Activated CD4-positive, alpha-beta T cell treated with anti-CD3 and anti-CD28 coated beads for 36 hours (primary cell): ENCODE measurements around the gene TTC39C. TPM values are rescaled to one million over a fixed set of nuclear protein-coding genes. Genes with fewer than 3 reads are reported as not detected.

Experiments
- ATAC-seq: fragments of 200-7000 bp; cut with Tn5 transposase; one replicate; pipeline ENCODE4 v1.10.0; 2021; ENCODE audit warnings: mild to moderate bottlenecking, moderate library complexity
- CTCF ChIA-PET: fragments of 350-600 bp; sonication (Branson Sonifier 250); formaldehyde crosslinking; loops from one replicate; lab custom pipeline; 2021; ENCODE audit warnings: antibody characterized with exemption; lab: Charles Lee
- POLR2A ChIA-PET: fragments of 350-600 bp; sonication (Branson Sonifier 250); formaldehyde crosslinking; loops from one replicate; lab custom pipeline; 2021; ENCODE audit warnings: antibody characterized with exemption, inconsistent platforms; lab: Charles Lee
- DNase-seq: peaks from one replicate; pipeline ENCODE4 v3.0.0-alpha.2; 2020
- H3K27ac Mint-ChIP-seq: one replicate; pipeline ENCODE4 v1.8.0; 2021; ENCODE audit warnings: mixed read lengths
- H3K27me3 Mint-ChIP-seq: one replicate; pipeline ENCODE4 v1.8.0; 2021; ENCODE audit warnings: mixed read lengths
- H3K36me3 Mint-ChIP-seq: one replicate; pipeline ENCODE4 v1.8.0; 2021; ENCODE audit warnings: low read depth, mixed read lengths
- H3K4me1 Mint-ChIP-seq: one replicate; pipeline ENCODE4 v1.8.0; 2021; ENCODE audit warnings: mixed read lengths
- H3K4me3 Mint-ChIP-seq: one replicate; pipeline ENCODE4 v1.8.0; 2021; ENCODE audit warnings: mild to moderate bottlenecking, moderate library complexity, mixed read lengths
- H3K9me3 Mint-ChIP-seq: one replicate; pipeline ENCODE4 v1.8.0; 2021; ENCODE audit warnings: low read depth, mixed read lengths
- intact Hi-C, 2 experiments: fragments of 100-400 bp; cut with DNase I in 1 of 2; cut with micrococcal nuclease in 1 of 2; formaldehyde crosslinking; loops; one replicate each; pipeline versions ENCODE4 v1.14.2 to v1.15.1; 2022 to 2024; cut with DNase I, micrococcal nuclease
- total RNA-seq, 2 experiments: library from RNA; stranded (reverse); gene quantifications; one replicate each; pipeline ENCODE4 v1.2.3, GENCODE V29; 2021

The TTC39C gene
- total RNA-seq, 2 experiments from 2014 or later: 22.2 to 28.6 TPM

- no peak overlapping the region for H3K27ac Mint-ChIP-seq
- ChIA-PET CTCF (interaction anchor here (1.3 to 2.0 kb wide), 3 partner anchors 10 to 14 kb away, joined by 3 to 5 read pairs (median 3); no protein-coding TSS in a partner anchor), POLR2A (interaction anchor here (1.1 kb wide), 1 partner anchor 13 kb away, joined by 7 read pairs; no protein-coding TSS in a partner anchor)
- no peaks in the 10 kb centered on the region for H3K27me3 Mint-ChIP-seq
- no peak for DNase-seq
- H3K4me1 Mint-ChIP-seq: peaks cover 80% of the 10 kb centered on the region
- peak; percentile 80 for ATAC-seq
- H3K4me3 Mint-ChIP-seq: no peak overlapping the region
- intact Hi-C loops: loop anchor here in 1 of 2 experiments (2.0 kb wide), 1 partner anchor 15 kb away; no protein-coding TSS in a partner anchor
- H3K36me3 Mint-ChIP-seq: peaks cover 7% of the 10 kb centered on the region
- H3K9me3 Mint-ChIP-seq: peaks cover 1% of the 10 kb centered on the region
These were observed 19.3 kb downstream of the TTC39C start for GRCh38 chr18:24033641-24034412.

GRCh38 chr18:24035316-24035715, 20.8 kb downstream of the TTC39C start:
- H3K36me3 Mint-ChIP-seq: peaks cover 6% of the 10 kb centered on the region
- intact Hi-C loops: no loop called here
- no peak for ATAC-seq
- DNase-seq: no peak
- H3K4me3 Mint-ChIP-seq: no peak overlapping the region
- POLR2A ChIA-PET: no interaction called here
- H3K27me3 Mint-ChIP-seq: no peaks in the 10 kb centered on the region
- CTCF ChIA-PET: no interaction called here
- H3K9me3 Mint-ChIP-seq: peaks cover 1% of the 10 kb centered on the region
- H3K4me1 Mint-ChIP-seq: peaks cover 82% of the 10 kb centered on the region
- H3K27ac Mint-ChIP-seq: no peak overlapping the region

GRCh38 chr18:24039671-24040070, 25.1 kb downstream of the TTC39C start:
- Mint-ChIP-seq H3K4me1 (peaks cover 83% of the 10 kb centered on the region), H3K9me3 (peaks cover 1% of the 10 kb centered on the region), H3K27ac (peak overlapping the region; percentile 14), H3K27me3 (no peaks in the 10 kb centered on the region), H3K4me3 (no peak overlapping the region), H3K36me3 (peaks cover 7% of the 10 kb centered on the region)
- intact Hi-C loops: no loop called here
- CTCF ChIA-PET: no interaction called here
- DNase-seq (no peak), ATAC-seq (no peak)
- POLR2A ChIA-PET: no interaction called here

GRCh38 chr18:24041691-24042090, 27.1 kb downstream of the TTC39C start:
- ATAC-seq: no peak
- Mint-ChIP-seq H3K4me1 (peaks cover 72% of the 10 kb centered on the region), H3K4me3 (no peak overlapping the region), H3K27ac (no peak overlapping the region), H3K9me3 (no peaks in the 10 kb centered on the region), H3K27me3 (no peaks in the 10 kb centered on the region), H3K36me3 (peaks cover 7% of the 10 kb centered on the region)
- ChIA-PET CTCF (interaction anchor here (0.7 to 1.6 kb wide), 3 partner anchors 10 to 26 kb away, joined by 3 to 5 read pairs (median 3); no protein-coding TSS in a partner anchor), POLR2A (no interaction called here)
- no peak for DNase-seq
- intact Hi-C loops: no loop called here

GRCh38 chr18:24043403-24043802, 28.8 kb downstream of the TTC39C start:
- no peak overlapping the region for H3K27ac Mint-ChIP-seq
- no peaks in the 10 kb centered on the region for H3K27me3 Mint-ChIP-seq
- intact Hi-C loops: no loop called here
- ATAC-seq (no peak), DNase-seq (no peak)
- H3K36me3 Mint-ChIP-seq: peaks cover 5% of the 10 kb centered on the region
- H3K9me3 Mint-ChIP-seq: no peaks in the 10 kb centered on the region
- peaks cover 62% of the 10 kb centered on the region for H3K4me1 Mint-ChIP-seq
- H3K4me3 Mint-ChIP-seq: no peak overlapping the region
- ChIA-PET CTCF (interaction anchor here (1.2 to 1.3 kb wide), 2 partner anchors 10 kb away, joined by 3 to 5 read pairs; no protein-coding TSS in a partner anchor), POLR2A (no interaction called here)

- ATAC-seq (no peak), DNase-seq (no peak)
- Mint-ChIP-seq H3K27me3 (no peaks in the 10 kb centered on the region), H3K36me3 (peaks cover 5% of the 10 kb centered on the region), H3K27ac (no peak overlapping the region), H3K4me3 (no peak overlapping the region), H3K4me1 (peaks cover 62% of the 10 kb centered on the region), H3K9me3 (no peaks in the 10 kb centered on the region)
- ChIA-PET POLR2A (no interaction called here), CTCF (interaction anchor here (1.6 kb wide), 1 partner anchor 15 kb away, joined by 5 read pairs; no protein-coding TSS in a partner anchor)
- intact Hi-C loops: loop anchor here (2.0 to 5.0 kb wide), 2 partner anchors 15 to 161 kb away; no protein-coding TSS in a partner anchor
These were observed 33.7 kb downstream of the TTC39C start for GRCh38 chr18:24048261-24048660.

- intact Hi-C loops: loop anchor here (2.0 to 5.0 kb wide), 2 partner anchors 16 to 162 kb away; no protein-coding TSS in a partner anchor
- Mint-ChIP-seq H3K36me3 (peaks cover 5% of the 10 kb centered on the region), H3K27me3 (no peaks in the 10 kb centered on the region), H3K4me3 (no peak overlapping the region), H3K4me1 (peaks cover 62% of the 10 kb centered on the region), H3K9me3 (no peaks in the 10 kb centered on the region), H3K27ac (peak overlapping the region; percentile 10)
- CTCF ChIA-PET: interaction anchor here (1.6 kb wide), 1 partner anchor 16 kb away, joined by 5 read pairs; no protein-coding TSS in a partner anchor
- DNase-seq: no peak
- ATAC-seq: no peak
- POLR2A ChIA-PET: no interaction called here
These were observed 34.6 kb downstream of the TTC39C start for GRCh38 chr18:24049142-24049541.

GRCh38 chr18:24051031-24051947, 36.7 kb downstream of the TTC39C start:
- Mint-ChIP-seq H3K27me3 (no peaks in the 10 kb centered on the region), H3K9me3 (no peaks in the 10 kb centered on the region), H3K4me1 (peaks cover 73% of the 10 kb centered on the region), H3K36me3 (peaks cover 9% of the 10 kb centered on the region), H3K4me3 (no peak overlapping the region), H3K27ac (peak overlapping the region; percentile 79)
- DNase-seq: no peak
- ChIA-PET POLR2A (interaction anchor here (0.6 to 0.9 kb wide), 3 partner anchors 31 to 579 kb away, joined by 4 to 5 read pairs (median 5); no protein-coding TSS in a partner anchor), CTCF (interaction anchor here (1.5 kb wide), 1 partner anchor 10 kb away, joined by 5 read pairs; no protein-coding TSS in a partner anchor)
- intact Hi-C loops: loop anchor here (1.0 to 5.0 kb wide), 2 partner anchors 32 to 79 kb away; no protein-coding TSS in a partner anchor
- peak; percentile 24 for ATAC-seq

- ATAC-seq (no peak), DNase-seq (no peak)
- peaks cover 80% of the 10 kb centered on the region for H3K4me1 Mint-ChIP-seq
- CTCF ChIA-PET: interaction anchor here (0.6 to 1.5 kb wide), 2 partner anchors 11 to 133 kb away, joined by 4 to 5 read pairs; no protein-coding TSS in a partner anchor
- H3K4me3 Mint-ChIP-seq: no peak overlapping the region
- POLR2A ChIA-PET: interaction anchor here (0.9 kb wide), 1 partner anchor 39 kb away, joined by 4 read pairs; no protein-coding TSS in a partner anchor
- peak overlapping the region; percentile 79 for H3K27ac Mint-ChIP-seq
- intact Hi-C loops: loop anchor here (2.0 to 5.0 kb wide), 2 partner anchors 79 to 80 kb away; no protein-coding TSS in a partner anchor
- H3K27me3 Mint-ChIP-seq: no peaks in the 10 kb centered on the region
- H3K9me3 Mint-ChIP-seq: no peaks in the 10 kb centered on the region
- peaks cover 9% of the 10 kb centered on the region for H3K36me3 Mint-ChIP-seq
These were observed 37.5 kb downstream of the TTC39C start for GRCh38 chr18:24052053-24052452.

GRCh38 chr18:24053211-24053610, 38.7 kb downstream of the TTC39C start:
- Mint-ChIP-seq H3K4me3 (no peak overlapping the region), H3K9me3 (peaks cover 8% of the 10 kb centered on the region), H3K27ac (peak overlapping the region; percentile 24), H3K27me3 (no peaks in the 10 kb centered on the region), H3K4me1 (peaks cover 84% of the 10 kb centered on the region), H3K36me3 (peaks cover 16% of the 10 kb centered on the region)
- peak; percentile 28 for ATAC-seq
- ChIA-PET CTCF (interaction anchor here (0.7 to 1.5 kb wide), 5 partner anchors 10 to 171 kb away, joined by 3 to 5 read pairs (median 4); no protein-coding TSS in a partner anchor), POLR2A (no interaction called here)
- intact Hi-C loops: loop anchor here (2.0 to 5.0 kb wide), 2 partner anchors 80 to 81 kb away; no protein-coding TSS in a partner anchor
- no peak for DNase-seq
